Right kidney (tissue), 1 donor: Measurements from ENCODE around the gene GPT2.

Experiments
- DNase-seq: peaks from one replicate; pipeline ENCODE4 v3.0.0-alpha.2; 2016

The GPT2 gene

DNA sequence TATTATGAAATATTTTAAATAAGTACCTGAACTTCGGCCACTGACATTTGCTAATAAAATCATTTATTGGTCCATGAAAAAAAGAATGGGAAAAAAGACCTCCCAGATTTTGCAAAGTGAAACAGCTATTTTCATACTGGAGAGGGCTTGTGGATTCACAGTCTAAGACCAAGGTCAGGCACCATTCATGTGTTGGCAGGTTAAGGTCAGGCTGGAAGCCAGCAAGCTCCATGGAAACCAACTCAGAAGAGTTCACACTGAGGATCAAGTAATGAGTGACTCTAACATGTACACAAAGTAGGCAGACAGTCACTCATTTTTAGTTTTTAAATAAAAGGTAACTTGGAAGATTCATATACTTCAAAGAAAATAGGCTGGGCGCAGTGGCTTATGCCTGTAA lies 85.9 kb downstream of the GPT2 start:
- no peak for DNase-seq

DNA sequence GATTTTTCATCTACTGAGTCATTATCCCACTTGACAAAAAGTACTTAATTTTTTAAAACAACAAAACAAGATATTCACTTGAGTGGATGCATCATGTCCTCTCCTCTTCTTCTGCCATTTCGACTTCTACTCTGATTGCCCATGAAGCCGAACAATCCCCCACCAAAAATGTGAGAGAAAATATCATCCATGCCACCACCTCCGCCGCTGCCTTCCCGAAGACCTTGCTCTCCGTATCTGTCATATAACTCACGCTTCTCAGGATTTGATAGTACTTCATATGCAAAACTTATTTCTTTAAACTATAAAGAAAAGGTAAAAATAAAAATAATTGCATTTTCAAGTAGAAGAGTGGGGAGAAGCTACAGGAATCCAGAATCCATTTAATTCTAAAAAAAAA lies 87.1 kb downstream of the GPT2 start:
- no peak for DNase-seq

DNA sequence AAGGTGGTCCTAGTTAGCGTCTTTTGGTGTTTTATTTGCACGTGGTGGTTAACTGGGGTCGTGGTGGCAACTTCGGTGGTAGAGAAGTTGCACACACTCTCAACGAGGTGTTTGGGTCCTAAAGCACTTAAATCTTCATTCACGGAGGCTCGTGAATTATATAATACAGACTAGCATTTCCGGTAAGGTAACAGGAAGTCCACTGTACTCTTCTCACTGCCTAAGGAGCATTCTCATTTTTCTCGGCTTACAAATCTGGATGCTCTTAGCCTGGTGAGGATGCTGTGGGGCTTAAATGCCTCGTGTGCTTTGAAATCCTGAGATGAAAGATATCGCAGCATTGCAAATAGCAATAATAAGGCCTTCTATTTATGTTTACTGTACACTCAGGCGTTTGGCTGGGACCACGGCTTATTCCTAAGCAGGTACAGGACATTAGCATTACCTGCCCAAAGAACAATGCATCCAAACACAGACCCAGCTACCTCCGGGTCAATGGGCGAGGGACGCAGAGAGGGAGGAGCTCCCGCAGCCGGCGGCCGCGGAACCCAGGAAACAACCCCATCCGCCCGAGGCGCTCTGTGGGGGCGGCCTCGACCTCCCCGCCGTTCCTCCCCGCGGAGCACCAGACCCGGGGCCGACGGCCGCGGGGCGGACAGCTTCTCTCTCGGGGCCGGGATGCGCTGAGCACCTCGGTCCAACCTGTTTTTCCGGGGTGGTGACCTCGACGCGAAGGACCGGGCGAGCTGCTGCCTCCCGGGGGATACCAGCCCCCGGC lies 88.5 kb downstream of the GPT2 start:
- DNase-seq, result peak; percentile 76

DNA sequence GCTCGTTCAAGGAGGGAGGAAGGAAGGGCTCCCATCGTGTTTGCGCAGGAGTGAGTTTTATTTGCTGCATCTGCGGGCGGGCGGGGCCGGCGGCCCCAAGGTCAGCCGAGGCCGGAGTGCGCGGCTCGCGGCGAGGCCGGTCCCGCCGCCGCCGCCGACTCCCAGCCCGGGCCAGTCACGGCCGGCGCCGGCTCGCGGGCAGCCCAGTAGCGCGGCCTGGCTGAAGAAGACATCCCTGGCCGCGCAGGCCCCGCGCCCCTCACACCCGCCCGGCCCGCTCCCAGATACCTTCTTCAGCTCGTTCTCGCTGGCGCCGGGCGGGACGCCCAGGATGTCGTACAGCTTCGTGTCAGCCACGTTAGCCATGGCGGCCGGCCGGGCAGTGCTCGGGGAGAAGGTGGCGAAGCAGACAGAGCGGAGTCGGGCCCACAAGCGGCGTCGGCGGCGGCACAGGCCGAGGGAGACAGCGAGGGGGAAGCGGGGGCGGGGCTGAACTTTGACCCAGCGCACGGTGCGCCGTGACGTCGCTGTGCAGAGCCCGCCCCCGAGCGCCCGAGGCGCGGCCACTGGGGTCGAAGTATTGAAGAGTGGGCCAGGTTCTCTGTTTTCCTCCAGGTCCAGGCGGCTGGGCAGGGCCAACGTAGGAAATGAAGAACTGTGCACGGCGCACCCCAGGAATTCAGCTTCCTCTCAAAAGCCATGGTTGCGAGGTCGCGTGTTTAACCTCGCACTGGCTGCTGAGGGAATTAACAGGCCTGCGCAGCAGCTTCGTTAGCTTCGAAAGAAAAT lies 89.2 kb downstream of the GPT2 start, which contains the start of gene DNAJA2:
DNAJA2 (minus strand) TSS at position 468 of the 789 bp plus-strand sequence; CDS start at position 366, 102 bp downstream.
- peak; percentile 98 for DNase-seq

DNA sequence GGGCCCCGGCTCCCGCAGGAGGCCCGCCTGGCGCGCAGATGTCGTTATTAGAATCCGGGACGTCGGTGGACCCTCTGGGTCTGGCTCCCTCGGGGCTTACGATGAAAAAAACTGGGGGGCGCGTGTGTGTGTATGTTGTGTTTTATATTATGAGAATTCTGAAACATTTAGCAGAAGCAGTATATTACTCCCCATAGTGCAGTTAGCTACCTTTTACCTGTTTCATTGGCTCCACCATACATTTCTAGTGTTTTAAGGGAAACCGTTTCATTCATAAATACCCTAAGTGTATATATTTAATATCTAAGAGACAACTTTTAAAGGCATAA lies 89.8 kb downstream of the GPT2 start:
- no peak for DNase-seq

DNA sequence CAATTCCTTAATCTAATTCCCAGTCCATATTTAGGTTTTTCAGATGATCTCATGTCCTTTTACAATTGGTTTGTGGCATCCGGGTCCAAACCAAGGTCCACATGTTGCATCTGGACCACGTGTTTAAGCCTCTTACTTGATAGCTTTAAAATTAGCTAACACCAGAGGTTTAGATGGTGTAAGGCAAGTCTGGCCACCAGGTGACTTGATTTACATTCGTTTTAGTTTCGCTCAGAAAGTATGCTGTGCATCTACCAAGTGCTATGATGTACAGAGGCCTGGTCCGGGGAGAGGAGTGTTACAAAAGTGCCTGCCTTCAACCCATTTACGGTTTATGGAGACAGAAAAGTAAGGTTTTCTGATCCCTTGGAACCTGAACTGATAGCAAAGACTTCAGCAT lies 90.2 kb downstream of the GPT2 start:
- peak; percentile 12 for DNase-seq

DNA sequence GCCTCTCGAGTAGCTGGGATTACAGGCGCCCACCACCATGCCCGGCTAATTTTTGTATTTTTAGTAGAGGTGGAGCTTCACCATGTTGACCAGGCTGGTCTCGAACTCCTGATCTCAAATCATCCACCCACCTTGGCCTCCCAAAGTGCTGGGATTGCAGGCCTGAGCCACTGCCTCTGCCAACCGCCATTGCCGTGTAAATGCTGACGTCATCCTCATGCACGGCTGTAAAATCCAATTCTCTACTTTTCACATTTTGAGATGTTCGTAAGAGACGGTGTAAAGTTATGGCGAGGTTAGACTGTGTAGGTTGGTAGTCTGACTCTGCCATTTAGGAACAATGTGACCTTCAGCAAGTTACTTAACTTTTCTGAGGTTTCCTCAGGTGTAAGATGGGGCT lies 91.0 kb downstream of the GPT2 start:
- no peak for DNase-seq

DNA sequence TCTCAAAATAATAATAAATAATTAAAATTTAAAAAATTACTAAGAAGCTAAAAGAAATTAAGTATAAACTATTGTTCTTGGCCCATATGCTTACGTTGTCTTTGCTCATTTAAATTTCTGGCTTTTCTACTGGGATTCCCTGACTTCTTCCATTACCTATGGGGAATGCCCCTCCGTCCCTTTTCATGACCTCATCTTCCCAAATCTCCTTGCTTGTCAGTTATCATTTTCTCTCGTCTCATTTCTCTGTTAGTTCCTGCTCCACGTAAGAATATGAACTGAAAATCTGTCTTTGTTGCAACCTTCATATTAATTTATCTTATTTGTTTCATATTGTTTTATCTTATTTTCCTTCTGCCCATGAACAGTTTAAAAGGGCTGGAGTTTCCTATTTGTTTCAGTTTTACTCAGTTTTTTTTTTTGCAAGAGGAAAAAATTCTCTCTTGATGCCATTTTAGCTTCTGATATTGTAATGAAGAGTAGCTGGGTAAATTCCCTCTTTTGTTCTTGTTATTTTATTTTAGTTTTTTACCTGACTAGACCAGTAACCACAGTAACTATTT lies 91.8 kb downstream of the GPT2 start:
- no peak for DNase-seq

DNA sequence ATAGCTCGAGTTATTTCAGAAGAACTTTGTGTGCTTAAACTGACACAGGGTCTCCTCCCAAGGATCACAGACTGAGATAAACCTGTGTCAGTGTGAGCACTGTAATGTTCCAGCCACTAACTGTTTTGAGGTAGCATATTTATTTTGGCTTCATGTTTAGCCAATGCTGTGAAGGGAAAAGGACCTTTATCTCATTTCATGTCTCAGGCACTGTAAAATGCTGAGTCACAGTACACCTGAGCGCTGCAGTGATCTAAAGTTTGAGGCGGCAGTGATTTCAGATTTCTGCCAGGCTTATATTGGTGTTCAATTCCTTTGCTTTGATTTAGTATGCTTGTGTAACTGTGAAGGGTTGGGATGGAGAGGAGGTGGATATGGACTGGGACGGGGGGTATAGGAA lies 92.4 kb downstream of the GPT2 start:
- DNase-seq, result no peak
